Nephron progenitor cell (in vitro differentiated cells): ENCODE results near the gene CD38.
"Not testable (repeated sequence)": the region's sequence is repeated elsewhere in the genome, so short reads cannot be mapped to it uniquely, and the experiment has no call there.

Source experiments
- DNase-seq: peaks from one replicate; pipeline ENCODE4 v3.0.0; 2021
- H3K27ac Mint-ChIP-seq: 2 replicates; pipeline ENCODE4 v1.8.0; 2021; ENCODE audit warnings: mild to moderate bottlenecking, moderate library complexity, mixed read lengths
- H3K27me3 Mint-ChIP-seq: 2 replicates; pipeline ENCODE4 v1.8.0; 2021; ENCODE audit warnings: mild to moderate bottlenecking, low read depth, mixed read lengths; ENCODE audit not compliant: poor library complexity
- H3K36me3 Mint-ChIP-seq: 2 replicates; pipeline ENCODE4 v1.8.0; 2021; ENCODE audit warnings: low read depth, mixed read lengths
- H3K4me1 Mint-ChIP-seq: 2 replicates; pipeline ENCODE4 v1.8.0; 2021; ENCODE audit warnings: mixed read lengths
- H3K4me3 Mint-ChIP-seq: 2 replicates; pipeline ENCODE4 v1.8.0; 2021; ENCODE audit warnings: mild to moderate bottlenecking, moderate library complexity, mixed read lengths
- H3K9me3 Mint-ChIP-seq: 2 replicates; pipeline ENCODE4 v1.8.0; 2021; ENCODE audit warnings: mild to moderate bottlenecking, moderate library complexity, mixed read lengths
- CTCF ChIP-seq: fragments of 200-600 bp; sonication (generic); IDR thresholded peaks from 2 replicates; pipeline ENCODE4 v1.5.0; 2021; ENCODE audit warnings: antibody characterized with exemption

Gene CD38

GRCh38 chr4:15836362-15836761, 58.2 kb downstream of the CD38 start:
- TF ChIP-seq CTCF = no peak

GRCh38 chr4:15837591-15837990, 59.5 kb downstream of the CD38 start:
- H3K27me3 Mint-ChIP-seq = peaks cover 9% of the 10 kb centered on the region

More at GRCh38 chr4:15836362-15836761, 58.2 kb downstream of the CD38 start:
- Mint-ChIP-seq H3K36me3 (no peaks in the 10 kb centered on the region), H3K4me1 (no peaks in the 10 kb centered on the region), H3K9me3 (peaks cover 4% of the 10 kb centered on the region), H3K27ac (no peak overlapping the region), H3K27me3 (peaks cover 9% of the 10 kb centered on the region), H3K4me3 (no peak overlapping the region)
- no peak for DNase-seq

GRCh38 chr4:15841194-15841730, 63.1 kb downstream of the CD38 start:
- not testable (repeated sequence) for DNase-seq, H3K27me3 Mint-ChIP-seq, H3K9me3 Mint-ChIP-seq, H3K27ac Mint-ChIP-seq, H3K36me3 Mint-ChIP-seq, H3K4me1 Mint-ChIP-seq, H3K4me3 Mint-ChIP-seq

More at GRCh38 chr4:15837591-15837990, 59.5 kb downstream of the CD38 start:
- no peak overlapping the region for H3K27ac Mint-ChIP-seq
- no peak overlapping the region for H3K4me3 Mint-ChIP-seq
- H3K4me1 Mint-ChIP-seq = no peaks in the 10 kb centered on the region
- no peak for DNase-seq
- H3K9me3 Mint-ChIP-seq = peaks cover 6% of the 10 kb centered on the region
- no peaks in the 10 kb centered on the region for H3K36me3 Mint-ChIP-seq
- TF ChIP-seq CTCF = no peak

- no peak overlapping the region for H3K4me3 Mint-ChIP-seq
- H3K27ac Mint-ChIP-seq = no peak overlapping the region
- H3K4me1 Mint-ChIP-seq = no peaks in the 10 kb centered on the region
- no peak for TF ChIP-seq CTCF
- H3K9me3 Mint-ChIP-seq = peaks cover 11% of the 10 kb centered on the region
- no peak for DNase-seq
- H3K36me3 Mint-ChIP-seq = no peaks in the 10 kb centered on the region
- H3K27me3 Mint-ChIP-seq = no peaks in the 10 kb centered on the region
Measured at GRCh38 chr4:15847746-15848145, 69.6 kb downstream of the CD38 start.

GRCh38 chr4:15848191-15848842, 70.2 kb downstream of the CD38 start:
- Mint-ChIP-seq H3K4me3 (no peak overlapping the region), H3K27me3 (no peaks in the 10 kb centered on the region), H3K4me1 (no peaks in the 10 kb centered on the region), H3K9me3 (peaks cover 11% of the 10 kb centered on the region), H3K36me3 (no peaks in the 10 kb centered on the region), H3K27ac (no peak overlapping the region)
- no peak for DNase-seq
- no peak for TF ChIP-seq CTCF

GRCh38 chr4:15851969-15852368, 73.8 kb downstream of the CD38 start:
- Mint-ChIP-seq H3K9me3 (peaks cover 11% of the 10 kb centered on the region), H3K4me3 (no peak overlapping the region)
- no peak for TF ChIP-seq CTCF

More at GRCh38 chr4:15851969-15852368, 73.8 kb downstream of the CD38 start:
- no peak overlapping the region for H3K27ac Mint-ChIP-seq
- no peaks in the 10 kb centered on the region for H3K27me3 Mint-ChIP-seq
- no peak for DNase-seq
- H3K4me1 Mint-ChIP-seq = no peaks in the 10 kb centered on the region
- no peaks in the 10 kb centered on the region for H3K36me3 Mint-ChIP-seq
